Suppressor macrophage treated with lipopolysaccharide for 4 hours (primary cell): ENCODE results near the gene NMRK2.
"Not testable (repeated sequence)": the region's sequence is repeated elsewhere in the genome, so short reads cannot be mapped to it uniquely, and the experiment has no call there.

Source experiments
- DNase-seq: peaks from one replicate; pipeline ENCODE4 v3.0.0-alpha.2; 2020

Gene NMRK2

DNA sequence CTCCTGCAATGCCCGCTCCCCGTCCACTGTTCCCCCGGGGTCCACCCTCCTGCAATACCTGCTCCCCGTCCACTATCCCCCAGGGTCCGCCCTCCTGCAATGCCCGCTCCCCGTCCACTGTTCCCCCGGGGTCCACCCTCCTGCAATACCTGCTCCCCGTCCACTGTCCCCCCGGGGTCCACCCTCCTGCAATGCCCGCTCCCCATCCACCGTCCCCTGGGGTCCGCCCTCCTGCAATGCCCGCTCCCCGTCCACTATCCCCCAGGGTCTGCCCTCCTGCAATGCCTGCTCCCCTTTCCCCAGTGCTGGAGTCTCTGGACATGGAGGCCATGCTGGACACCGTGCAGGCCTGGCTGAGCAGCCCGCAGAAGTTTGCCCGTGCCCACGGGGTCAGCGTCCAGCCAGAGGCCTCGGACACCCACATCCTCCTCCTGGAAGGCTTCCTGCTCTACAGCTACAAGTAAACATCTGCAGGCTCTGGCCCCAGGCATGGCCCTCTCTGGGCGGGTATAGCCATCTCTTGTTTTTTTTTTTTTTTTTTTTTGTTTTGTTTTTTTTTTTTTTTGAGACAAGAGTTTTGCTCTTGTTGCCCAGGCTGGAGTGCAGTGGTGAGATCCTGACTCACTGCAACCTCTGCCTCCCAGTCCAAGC lies 5.6 kb downstream of the NMRK2 start:
- DNase-seq, result not testable (repeated sequence)

DNA sequence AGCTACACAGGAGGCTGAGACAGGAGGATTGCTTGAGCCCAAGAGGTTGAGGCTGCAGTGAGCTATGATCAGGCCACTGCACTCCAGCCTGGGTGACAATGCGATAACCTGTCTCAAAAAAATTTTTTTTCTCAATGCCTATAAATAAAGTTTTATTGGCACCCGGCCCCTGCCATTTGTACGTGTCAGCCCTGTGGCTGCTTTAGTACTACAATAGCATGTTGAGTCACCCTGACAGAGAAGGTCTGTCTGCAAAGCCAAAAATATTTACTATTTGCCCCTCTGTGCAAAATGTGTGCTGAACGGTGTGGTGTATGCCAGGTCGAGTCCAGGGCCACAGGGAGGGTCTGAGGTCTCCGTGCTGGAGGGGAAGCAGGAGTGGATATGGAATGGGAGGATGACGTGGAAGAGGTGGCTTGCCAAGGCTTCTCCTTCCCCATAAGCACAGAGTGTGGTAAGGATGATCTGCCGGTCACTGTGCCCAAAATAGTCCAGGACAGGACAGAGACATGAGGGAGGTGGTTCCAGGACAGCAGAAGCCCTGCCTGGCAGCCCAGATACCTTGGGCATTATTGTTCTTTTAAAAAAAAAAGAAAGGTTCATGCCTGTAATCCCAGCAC lies 10.0 kb downstream of the NMRK2 start:
- no peak for DNase-seq

DNA sequence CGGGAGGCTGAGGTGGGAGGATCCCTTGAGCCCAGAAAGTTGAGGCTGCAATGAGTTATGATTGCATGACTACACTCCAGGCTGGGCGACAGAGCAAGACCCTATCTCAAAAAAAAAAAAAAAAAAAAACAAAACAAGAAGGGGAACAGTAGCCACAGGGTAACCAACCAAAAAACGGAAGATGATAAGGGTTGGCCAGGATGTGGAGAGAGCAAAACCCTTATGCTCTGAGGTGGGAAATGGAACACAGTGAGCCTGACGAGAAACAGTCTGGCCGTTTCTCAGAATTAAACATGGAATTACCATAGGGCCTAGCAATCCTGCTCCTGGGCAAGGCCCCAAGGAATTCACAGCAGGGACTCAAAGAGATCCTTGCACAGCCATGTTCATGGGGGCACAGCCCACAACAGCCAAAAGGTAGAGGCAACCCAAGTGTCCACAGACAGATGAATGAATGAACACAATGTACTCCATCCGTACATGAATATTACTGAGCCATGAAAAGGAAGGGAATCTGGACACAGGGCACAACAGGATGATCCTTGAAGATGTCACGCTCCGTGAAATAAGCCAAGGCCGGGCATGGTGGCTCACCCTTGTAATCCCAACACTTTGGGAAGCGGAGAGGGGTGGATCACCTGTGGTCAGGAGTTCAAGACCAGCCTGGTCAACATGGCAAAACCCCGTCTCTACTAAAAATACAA lies 11.3 kb downstream of the NMRK2 start:
- DNase-seq, result no peak

DNA sequence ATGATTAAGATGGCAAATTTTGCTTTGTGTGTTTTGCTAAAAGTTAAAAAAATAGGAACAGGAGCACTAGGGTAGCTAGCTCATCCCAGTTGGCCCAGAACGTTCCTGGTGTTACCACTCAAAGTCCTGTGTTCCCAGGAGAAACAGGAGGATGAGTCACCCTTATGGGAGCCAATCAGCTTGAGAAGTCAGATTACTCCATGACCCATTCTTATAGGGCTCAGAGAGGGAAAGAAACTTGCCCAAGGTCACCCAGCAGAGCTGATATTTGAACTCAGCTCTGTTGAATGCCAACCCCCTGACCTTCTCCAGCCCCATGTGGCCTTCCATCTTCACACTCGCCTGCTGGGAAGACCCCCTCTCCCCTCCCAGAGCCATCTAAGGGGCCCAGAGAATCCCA lies 13.0 kb downstream of the NMRK2 start:
- no peak for DNase-seq

DNA sequence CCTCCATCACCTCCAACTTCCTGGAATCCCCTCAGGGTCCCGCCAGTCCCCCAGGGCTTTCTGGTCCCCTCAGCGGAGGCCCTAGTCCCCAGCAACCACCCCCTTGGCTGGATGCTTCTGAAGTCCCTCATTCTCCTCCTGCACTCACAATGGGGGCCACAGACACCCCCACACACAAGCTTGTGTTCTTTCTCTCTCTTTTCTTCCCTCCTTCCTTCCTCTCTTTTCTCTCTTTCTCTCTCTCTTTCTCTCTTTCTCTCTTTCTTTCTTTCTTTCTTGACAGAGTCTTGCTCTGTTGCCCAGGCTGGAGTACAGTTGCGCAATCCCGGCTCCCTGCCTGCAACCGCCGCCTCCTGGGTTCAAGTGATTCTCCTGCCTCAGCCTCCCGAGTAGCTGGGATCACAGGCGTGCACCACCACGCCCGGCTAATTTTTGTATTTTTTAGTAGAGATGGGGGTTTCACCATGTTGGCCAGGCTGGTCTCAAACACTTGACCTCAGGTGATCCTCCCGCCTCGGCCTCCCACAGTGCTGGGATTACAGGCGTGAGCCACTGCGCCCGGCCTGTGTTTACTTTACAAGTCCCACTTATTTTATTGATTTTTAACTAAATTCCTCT lies 14.6 kb downstream of the NMRK2 start:
- DNase-seq, result not testable (repeated sequence)

DNA sequence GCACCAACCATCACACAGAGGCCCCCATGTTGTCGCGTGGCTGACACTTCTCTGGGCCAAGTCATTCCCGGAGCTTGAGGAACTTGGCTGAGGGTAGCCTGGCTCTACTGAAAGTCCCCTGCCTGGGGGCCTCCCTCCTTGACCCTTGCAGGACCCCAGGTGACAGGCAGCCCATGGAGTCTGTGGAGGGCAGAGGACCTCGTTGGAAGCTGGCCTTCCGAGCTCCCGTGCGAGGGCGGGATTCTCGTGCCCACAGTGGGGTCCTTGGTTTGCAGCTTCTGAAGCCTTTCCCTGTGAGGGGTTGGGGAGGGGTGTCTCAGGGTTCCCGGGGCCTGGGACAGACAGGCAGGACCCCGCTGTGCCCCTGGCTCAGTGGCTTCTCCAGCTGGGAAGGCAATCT lies 16.4 kb downstream of the NMRK2 start:
- no peak for DNase-seq

DNA sequence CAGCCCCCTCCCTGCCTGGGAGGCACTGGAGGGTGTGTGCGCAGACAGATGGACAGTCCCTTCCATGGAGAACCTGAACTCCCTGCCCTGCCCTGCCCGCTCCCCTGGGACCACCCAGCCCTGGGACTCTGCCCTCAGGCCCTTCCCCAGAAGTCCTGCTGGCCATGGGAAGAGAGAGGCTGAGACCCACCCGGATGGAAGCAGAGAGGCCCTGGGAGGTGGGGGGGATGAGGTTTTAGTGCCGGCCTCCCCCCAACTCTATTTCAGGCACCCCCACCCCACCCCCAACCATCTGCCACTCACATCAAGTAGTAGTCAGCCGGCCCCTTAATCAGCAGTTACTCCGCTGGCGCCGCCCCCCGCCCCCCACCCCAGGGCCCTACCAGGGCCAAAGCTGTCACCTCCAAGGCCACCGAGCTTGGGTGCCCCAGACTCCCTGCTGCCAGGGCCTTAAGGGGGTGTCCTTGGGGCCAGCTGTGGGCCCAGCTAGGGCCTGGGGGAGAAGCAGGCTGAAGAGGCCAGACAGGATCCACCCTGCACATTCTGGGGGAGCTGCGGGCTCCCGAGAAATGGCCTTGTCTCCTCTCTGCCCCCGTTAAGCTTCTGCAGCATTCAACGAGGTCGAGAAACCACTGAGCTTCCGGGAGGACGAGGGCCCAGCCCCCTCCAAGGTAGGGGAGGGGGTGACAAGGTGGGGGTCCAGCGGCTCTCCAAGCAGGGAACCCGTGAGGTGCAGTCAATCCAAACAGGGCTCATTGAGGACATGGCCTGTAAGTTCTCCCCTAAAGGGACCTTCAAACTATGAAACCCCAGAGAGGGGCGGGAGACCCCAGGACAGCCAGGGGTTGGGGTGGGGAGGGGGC lies 17.4 kb downstream of the NMRK2 start:
- DNase-seq, result no peak

DNA sequence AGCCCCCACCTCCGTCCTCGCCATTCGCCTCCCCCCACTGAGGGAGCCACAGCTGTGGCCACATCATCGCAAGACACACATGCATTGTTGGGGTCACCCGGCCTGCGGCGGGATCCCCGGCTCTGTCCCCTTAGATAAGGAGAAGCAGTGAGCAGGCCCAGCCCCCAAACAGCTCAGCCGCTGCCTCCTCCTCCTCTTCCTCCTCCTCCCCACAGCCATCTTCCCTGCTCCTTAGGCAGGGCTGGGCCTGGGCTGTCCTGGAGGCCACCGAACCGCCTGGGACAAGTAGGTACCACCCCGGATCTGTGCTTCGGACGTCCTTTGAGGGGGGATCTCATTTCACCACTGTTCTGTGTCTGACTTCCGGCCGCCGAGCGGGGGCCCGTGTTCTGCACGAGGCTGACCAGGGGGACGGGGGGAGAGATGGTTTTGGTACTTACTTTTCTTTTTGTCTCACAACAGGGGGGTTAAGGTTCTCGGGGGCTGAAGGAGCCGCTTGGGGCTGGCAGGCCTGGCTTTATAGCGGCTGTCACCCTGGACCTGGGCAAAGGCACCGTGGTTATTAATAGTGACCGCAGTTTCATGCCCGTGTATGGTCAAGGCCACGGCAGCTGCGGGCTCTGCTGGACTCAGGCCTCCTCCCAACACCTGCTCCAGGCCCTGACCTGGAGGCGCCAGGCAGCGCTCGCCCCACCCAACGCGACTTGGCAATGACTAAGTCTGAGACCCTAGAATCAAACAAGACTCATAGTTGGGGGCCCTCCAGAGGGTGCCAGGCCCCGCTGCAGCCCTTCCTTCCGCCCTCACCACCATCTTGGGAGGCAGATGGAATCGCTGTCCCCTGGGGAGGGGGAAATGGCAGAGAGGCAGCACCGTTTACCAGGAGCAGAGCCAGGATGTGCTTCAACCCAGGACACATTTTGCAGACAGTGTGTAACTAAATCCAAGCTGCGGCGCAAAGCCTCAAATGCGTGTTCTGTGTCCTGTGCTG lies 18.3 kb downstream of the NMRK2 start:
- no peak for DNase-seq

DNA sequence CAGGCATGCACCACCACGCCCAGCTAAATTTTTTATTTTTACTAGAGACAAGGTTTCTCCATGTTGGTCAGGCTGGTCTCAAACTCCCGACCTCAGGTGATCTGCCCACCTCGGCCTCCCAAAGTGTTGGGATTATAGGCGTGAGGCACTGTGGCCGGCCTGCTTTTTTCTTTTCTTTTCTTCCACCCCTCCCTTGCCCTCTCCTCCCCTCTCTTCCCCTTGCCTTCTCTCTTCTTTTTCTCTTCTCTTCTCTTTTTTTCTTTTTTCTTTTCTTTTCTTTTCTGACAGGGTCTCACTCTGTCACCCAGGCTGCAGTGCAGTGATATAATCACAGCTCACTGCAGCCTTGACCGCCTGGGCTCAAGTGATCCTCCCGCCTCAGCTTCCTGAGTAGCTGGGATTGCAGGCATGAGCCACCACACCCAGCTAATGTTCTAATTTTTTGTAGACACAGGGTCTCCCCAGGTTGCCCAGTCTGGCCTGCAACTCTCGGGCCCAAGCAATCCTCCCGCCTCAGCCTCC lies 19.9 kb downstream of the NMRK2 start:
- not testable (repeated sequence) for DNase-seq

DNA sequence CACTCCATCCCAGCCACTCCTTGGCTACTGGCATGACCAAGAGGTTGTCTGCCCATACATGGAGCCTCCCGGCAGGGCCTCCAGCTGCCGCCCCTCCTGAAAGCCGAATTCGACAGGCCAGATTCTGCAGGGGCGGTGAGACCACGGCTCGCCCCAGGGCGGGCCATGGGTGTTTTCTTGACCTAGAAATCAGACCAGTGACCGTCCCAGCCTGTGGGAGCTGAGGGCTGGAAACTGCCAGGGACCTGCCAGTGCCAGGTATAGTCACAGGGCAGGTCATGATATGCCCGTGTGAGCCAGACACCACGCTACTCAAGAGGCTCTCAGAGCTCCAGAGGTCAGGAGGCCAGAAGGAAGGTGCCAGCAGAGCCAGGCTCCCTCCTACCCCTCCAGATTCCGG lies 21.2 kb downstream of the NMRK2 start:
- no peak for DNase-seq

DNA sequence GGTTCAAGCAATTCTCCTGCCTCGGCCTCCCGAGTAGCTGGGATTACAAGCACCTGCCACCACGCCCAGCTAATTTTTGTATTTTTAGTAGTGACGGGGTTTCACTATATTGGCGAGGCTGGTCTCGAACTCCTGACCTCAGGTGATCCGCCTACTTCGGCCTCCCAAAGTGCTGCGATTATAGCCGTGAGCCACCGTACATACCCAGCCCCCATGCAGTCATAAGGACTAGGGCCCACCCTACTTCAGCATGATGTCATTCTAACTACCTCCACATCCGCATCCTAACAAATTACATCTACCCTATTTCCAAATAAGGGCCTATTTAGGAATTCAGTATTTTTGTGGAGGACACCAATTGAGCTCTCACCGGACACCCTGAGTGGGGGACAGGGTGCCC lies 22.4 kb downstream of the NMRK2 start:
- not testable (repeated sequence) for DNase-seq

DNA sequence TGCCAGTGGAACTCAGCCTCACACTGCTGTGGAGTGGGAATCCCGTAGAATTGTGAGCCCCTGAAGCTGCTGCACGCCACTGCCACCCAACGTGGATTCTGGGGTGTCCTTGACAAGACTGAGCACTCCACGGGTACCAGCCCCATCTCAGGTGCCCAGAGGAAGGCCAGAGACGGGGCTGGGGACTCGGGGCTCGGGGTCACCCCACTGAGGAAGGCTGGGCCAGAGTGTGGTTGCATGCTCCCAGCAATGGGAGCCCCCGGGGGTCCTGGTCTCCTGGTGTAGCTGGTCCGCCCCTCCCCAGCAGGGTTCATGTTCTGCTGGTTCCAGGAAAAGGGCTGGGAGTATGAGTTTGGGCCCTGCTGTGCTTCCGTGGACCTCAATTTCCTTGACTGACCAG lies 22.8 kb downstream of the NMRK2 start:
- DNase-seq, result no peak

DNA sequence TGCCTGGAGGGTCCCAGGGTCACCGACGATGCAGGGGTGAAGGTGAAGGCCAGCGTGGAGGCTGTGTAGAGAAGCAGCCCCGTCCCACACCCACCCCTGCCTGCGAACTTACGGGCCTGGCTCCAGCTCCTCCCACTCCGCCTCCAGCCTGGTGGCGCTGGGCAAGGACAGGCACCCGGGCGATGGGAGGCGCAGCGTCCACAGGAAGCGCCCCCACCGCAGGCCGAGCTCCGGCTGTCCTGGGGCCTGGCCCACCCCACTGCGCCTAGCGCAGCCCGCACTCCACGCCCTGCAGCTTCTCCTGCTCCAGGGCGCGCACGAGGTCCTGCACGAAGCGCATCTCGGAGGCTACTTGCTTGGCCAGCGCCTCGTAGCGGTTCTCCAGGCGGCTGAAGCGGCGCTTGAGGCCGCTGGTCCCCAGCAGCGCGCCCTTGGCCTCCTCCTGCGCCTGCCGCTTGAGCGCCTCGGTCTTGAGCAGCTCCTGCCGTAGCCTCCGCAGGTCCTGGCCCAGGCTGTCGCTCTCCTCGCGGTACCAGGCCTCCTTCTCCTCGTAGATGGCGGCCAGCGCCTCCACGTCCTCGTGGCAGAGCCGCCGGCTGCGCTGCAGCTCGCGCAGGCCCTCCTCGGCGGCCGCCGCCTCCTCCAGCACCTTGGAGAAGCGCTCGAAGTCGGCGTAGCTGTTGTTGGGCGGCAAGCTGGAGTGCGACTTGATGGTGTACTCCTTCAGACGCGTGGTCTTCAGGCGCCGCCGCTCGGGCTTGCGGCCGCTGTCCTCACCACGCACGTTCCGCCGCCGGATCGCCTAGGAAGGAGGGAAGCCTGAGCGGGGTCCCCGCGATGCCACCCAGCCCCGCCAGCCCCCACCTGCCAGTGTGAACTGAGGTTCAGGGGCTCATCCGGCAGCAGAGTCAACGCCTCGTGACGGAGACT lies 26.2 kb downstream of the NMRK2 start:
- no peak for DNase-seq

DNA sequence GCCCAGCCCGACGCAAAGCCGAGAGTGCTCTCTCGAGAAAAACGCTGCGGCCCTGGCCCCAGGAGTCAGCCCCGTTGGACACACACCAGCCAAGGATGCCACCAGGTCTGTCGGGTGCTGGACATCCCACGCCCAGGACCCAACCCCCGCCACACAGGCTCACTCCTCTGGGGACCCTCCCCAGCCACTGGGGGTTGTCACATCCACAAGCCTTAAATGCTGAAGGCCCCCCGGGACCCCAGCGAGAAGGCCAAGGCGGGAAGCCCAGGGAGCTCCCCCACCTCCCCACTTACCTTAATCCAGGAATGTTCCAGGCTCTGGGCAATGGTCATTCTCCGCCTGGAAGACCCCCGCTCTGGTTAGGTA lies 26.9 kb downstream of the NMRK2 start:
- no peak for DNase-seq

DNA sequence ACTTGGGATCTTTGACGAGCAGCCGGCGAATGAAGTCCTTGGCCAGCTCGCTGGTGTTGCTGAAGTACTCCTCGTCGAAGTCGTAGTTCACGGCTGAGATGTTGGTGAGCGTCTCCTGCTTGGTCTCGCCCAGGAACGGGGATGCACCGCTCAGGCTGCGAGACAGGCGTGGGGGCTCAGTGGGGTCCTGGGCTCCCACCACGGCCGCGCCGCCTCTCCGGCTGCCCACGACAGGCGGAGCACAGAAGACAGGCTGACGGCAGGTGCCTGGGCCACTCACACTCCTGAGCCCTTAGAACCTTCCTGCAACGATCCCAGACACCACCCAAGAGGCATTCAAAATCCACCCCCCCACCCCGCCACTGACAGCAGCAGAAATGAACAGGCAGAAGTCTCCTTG lies 28.1 kb downstream of the NMRK2 start:
- DNase-seq, result no peak

DNA sequence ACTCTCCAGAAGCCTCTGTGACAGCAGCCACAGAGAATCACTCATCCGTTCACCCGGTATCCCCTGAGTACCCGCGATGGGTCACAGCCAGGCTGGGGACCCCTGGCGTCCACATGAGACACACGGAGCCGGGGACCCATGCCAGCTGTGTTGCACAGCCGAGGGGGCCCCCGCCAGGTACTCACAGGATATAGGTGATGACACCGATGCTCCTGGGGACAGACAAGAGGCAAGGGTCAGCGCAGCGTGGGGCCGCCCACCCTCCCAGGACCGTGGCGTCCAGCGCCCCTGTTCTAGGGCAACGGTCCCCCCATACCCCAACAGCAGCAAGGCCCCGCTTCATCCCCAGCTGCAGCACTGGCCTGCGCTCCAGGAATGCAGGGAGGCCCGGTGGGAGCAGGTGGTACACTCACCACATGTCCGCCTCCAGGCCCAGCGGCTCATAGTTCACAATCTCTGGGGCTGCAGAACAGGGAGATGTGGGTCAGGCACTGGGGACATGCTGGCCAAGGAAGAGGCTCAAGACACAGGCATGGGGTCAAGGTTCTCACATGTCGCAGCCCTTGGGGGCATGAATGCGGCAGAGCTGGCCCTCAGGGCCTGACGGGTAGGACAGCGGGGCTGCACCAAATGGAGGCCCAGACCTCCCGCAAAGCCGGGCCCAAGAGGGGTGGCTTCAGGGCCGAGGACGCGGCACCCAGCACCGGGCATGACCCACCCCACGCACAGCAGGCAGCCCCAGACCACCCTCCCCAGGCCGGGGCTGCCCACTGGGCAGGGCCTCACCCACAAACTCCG lies 30.8 kb downstream of the NMRK2 start:
- no peak for DNase-seq

DNA sequence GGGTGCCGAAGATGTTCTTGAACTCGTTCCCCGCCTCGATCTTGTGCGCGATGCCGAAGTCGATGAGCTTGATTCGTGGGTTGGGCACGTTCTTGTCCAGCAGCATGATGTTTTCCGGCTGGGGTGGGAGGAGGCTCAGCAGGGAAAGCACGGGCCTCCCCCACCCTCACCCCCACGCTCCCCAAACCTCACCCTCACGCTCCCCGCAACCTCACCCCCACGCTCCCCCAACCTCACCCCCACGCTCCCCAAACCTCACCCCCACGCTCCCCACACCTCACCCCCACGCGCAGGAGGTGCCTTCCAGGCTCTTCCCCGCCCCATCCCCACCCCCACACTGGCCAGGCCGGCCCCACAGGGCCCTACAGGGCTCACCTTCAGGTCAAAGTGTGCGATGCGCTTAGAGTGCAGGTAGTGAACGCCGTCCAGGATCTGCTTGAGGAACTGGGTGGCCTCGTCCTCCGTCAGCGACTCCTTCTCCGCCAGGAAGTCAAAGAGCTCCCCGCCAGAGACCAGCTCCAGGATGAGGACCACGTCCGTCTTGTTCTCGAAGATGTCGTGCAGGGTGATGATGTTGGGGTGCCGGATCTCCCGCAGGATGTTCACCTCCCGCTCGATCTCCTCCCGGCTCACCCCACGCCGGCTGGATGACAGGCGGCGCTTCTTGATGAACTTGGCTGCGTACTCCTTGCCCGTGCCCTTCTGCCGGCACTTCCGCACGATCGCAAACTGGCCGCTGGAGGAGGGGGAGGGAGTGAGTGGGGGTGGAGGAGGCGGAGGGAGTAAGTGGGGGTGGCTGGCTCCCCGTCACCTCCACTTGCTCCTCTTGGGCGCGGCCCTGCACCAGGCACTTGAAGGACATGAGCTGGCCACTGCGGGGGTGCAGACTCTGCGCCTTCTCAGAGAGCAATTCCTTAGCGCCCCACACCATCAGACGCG lies 31.7 kb downstream of the NMRK2 start:
- no peak for DNase-seq
